Brain microvascular endothelial cell (primary cell): ENCODE results near the gene OIP5.

Experiments
- DNase-seq: peaks from one replicate; pipeline ENCODE4 v3.0.0-alpha.2; 2020
- H3K27ac ChIP-seq: fragments of 250-450 bp; sonication (Bioruptor Pico); 2 replicates; pipeline ENCODE4 v1.5.1; 2020; ENCODE audit warnings: mild to moderate bottlenecking, moderate library complexity
- H3K27me3 ChIP-seq: fragments of 250-450 bp; sonication (Bioruptor Pico); replicated peaks from 2 replicates; pipeline ENCODE4 v1.5.1; 2020; ENCODE audit warnings: mild to moderate bottlenecking
- H3K36me3 ChIP-seq: fragments of 250-450 bp; sonication (Bioruptor Pico); replicated peaks from 2 replicates; pipeline ENCODE4 v1.5.1; 2020; ENCODE audit warnings: mild to moderate bottlenecking
- H3K4me3 ChIP-seq: 2 replicates; pipeline ENCODE4 v1.5.1; 2011; ENCODE audit warnings: low read depth, mild to moderate bottlenecking, control low read depth, low read length, moderate library complexity
- in situ Hi-C: cut with HindIII; loops from 2 replicates; pipeline ENCODE4 v1.10.0; 2017; ENCODE audit warnings: low sequenced_read_pairs, low pct_ligation_motif_present
- TF ChIP-seq, protein P1 (sequence below): IDR thresholded peaks from 2 replicates; pipeline ENCODE4 v1.5.1; 2011; ENCODE audit warnings: low read depth, mild to moderate bottlenecking, moderate library complexity, low read length, control low read depth, inconsistent platforms; ENCODE audit errors: missing control alignments

OIP5 gene

DNA sequence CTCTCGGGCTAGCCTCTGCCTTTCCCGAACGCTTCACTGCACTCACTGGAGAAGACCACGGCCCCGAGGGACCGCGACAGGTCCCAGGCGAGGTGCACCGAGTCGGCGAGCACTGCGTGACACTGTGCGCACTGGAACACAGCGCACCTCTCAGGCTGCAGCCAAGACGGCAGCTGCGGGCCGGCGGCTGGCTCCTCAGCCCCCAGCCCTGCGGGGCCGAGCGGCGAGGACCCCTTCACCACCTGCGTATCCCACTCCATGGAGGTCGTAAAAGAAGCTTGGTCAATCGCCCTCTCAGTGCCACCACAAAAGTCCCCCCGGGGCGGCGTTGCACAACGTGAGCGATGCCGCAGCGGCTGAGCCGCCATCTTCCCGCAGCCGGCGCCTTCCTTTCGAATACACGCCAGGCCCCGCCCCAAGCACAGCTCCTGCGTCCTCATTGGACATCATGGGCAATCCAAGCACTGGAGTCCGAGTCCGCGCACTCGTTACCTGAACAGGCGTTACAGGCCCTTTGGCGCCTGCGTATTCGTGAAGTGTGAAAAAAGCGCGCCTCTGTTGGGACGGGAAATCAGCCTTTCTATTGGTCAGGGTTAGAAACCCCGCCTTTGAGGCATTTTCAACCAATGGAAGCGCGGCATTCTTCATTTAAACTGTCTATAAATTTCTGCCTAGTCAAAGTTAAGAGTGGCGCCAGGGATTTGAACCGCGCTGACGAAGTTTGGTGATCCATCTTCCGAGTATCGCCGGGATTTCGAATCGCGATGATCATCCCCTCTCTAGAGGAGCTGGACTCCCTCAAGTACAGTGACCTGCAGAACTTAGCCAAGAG is at the start of gene OIP5, which contains the start of gene NUSAP1:
OIP5 (minus strand) TSS at position 398 of the 832 bp plus-strand sequence; CDS start at position 368, 30 bp downstream.
NUSAP1 (plus strand) TSS at position 688 of the 832 bp plus-strand sequence; CDS start at position 765, 77 bp downstream.
- Histone ChIP-seq H3K4me3 (peak within 1 kb of the TSS; percentile 86), H3K36me3 (no peaks in the 10 kb centered on the region), H3K27ac (peak within 1 kb of the TSS; percentile 7), H3K27me3 (no peaks in the 10 kb centered on the region)
- TF ChIP-seq, protein P1, sequence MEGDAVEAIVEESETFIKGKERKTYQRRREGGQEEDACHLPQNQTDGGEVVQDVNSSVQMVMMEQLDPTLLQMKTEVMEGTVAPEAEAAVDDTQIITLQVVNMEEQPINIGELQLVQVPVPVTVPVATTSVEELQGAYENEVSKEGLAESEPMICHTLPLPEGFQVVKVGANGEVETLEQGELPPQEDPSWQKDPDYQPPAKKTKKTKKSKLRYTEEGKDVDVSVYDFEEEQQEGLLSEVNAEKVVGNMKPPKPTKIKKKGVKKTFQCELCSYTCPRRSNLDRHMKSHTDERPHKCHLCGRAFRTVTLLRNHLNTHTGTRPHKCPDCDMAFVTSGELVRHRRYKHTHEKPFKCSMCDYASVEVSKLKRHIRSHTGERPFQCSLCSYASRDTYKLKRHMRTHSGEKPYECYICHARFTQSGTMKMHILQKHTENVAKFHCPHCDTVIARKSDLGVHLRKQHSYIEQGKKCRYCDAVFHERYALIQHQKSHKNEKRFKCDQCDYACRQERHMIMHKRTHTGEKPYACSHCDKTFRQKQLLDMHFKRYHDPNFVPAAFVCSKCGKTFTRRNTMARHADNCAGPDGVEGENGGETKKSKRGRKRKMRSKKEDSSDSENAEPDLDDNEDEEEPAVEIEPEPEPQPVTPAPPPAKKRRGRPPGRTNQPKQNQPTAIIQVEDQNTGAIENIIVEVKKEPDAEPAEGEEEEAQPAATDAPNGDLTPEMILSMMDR: no peak
- DNase-seq: peak; percentile 100
- in situ Hi-C loops: no loop called here

DNA sequence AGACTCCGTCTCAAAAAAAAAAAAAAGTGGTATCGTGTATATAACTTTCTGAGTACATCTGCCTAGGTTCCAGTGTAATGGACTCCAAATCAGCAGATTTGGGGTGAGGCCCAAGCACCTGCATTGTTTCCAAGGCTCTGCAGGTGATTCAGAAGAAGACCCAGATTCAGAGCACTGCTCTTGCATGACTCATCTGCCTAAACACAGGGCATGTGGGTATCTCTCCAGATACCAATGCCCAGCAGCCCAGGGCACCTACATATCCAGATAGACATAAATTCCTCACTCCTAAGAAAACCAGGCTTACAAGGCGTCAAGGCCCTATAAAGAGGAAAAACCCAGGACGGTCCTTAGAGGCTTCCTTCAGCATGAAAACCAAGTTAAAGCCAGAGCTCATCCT is 45.6 kb upstream of the OIP5 start:
- DNase-seq: no peak
- Histone ChIP-seq H3K27ac (no peak overlapping the region), H3K4me3 (no peak overlapping the region), H3K27me3 (no peaks in the 10 kb centered on the region), H3K36me3 (peaks cover 13% of the 10 kb centered on the region)
- in situ Hi-C loops: no loop called here
- TF ChIP-seq, protein P1: no peak

DNA sequence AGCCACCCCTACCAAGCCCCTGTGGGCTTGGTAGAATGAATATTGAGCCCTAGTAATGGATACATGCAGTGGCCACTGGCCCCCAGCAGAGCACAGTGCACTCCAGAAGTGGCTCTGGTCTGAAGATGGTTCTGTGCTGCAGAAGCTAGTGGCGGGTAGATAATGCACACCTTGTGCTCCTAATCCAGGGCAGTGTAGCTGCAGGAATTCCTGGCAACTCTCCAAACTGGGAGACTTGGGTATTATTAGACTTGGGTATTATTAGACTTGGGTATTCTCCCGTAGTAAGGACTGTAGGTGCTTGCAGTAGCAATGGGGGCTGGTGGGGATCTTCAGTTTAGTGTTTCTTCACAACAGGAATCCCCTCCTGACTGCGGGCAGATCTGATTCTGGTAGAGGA is 35.0 kb upstream of the OIP5 start:
- Histone ChIP-seq H3K27ac (no peak overlapping the region), H3K27me3 (no peaks in the 10 kb centered on the region), H3K4me3 (no peak overlapping the region), H3K36me3 (peaks cover 2% of the 10 kb centered on the region)
- TF ChIP-seq, protein P1: no peak
- DNase-seq: no peak
- in situ Hi-C loops: no loop called here

DNA sequence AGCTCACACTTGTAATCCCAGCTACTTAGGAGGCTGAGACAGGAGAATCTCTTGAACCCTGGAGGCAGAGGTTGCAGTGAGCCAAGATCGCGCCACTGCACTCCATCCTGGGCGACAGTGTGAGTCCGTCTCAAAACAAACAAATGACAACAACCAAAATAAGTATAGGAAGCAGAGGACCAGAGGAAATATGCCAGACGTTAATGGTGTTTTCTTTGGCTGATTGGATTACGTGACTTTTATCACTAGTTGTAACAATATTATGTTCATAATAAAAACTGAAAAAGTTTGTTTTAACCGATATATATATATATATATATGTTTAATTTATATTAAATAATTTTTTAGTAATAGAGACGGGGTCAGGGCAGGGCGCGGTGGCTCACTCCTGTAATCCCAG is 22.0 kb upstream of the OIP5 start:
- no peak for DNase-seq
- Histone ChIP-seq H3K36me3 (peaks cover 3% of the 10 kb centered on the region), H3K27me3 (no peaks in the 10 kb centered on the region), H3K27ac (no peak overlapping the region), H3K4me3 (no peak overlapping the region)
- TF ChIP-seq, protein P1: no peak
- in situ Hi-C loops: no loop called here

DNA sequence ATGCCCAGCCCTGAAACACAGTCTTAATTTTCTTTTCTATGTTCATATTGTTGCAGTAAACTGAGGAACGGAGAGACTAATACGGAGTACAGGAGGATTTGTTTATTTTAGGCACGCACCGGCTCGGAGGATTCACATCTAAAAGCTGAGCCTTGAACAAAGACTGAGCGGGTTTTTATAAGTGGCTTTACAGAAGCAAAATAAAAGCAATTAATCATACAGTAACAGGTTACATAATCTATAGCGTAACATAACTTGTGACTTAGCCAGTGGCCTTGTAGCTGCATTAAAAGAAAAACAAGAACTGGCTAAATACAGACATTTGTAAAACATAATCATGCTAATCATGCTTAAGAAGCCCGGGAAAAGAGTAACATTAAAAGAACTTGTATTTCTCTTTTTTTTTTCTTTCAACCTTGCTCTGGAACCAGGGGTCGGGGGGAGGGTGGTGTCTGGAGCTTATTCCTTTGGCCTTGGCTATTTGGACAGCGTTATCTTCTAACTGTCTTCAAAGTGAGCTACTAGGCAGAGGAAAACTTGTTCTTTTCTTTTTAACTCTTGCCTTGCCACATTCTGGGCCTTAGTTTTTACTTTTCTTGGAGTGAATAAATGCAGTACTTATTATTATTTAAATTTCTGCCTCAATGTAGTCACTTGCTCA is 17.8 kb upstream of the OIP5 start:
- no peak overlapping the region for H3K4me3 ChIP-seq
- no peaks in the 10 kb centered on the region for H3K36me3 ChIP-seq
- DNase-seq: no peak
- no peaks in the 10 kb centered on the region for H3K27me3 ChIP-seq
- in situ Hi-C loops: no loop called here
- H3K27ac ChIP-seq: no peak overlapping the region
- TF ChIP-seq, protein P1: no peak
